D721Med (cell line): ENCODE results near the gene COP1.

ENCODE experiments used
- DNase-seq: peaks from one replicate; pipeline ENCODE4 v3.0.0; 2011; ENCODE audit warnings: low spot score; ENCODE audit not compliant: insufficient read length
- FAIRE-seq: peaks from 2 replicates; lab custom pipeline; 2011; peaks lifted over from hg19 to GRCh38; lab: Jason Lieb, UNC
- CTCF ChIP-seq: IDR thresholded peaks from 2 replicates; pipeline ENCODE4 v1.5.1; 2012; ENCODE audit warnings: mild to moderate bottlenecking, control low read depth; ENCODE audit not compliant: insufficient read depth; ENCODE audit errors: missing control alignments

COP1 gene

GRCh38 chr1:176225911-176226310 lies 18.8 kb upstream of the COP1 start:
- no peak for DNase-seq
- no peak for TF ChIP-seq CTCF
- no peak for FAIRE-seq

- DNase-seq: no peak
Measured at GRCh38 chr1:176225479-176225875, 18.4 kb upstream of the COP1 start.

GRCh38 chr1:176222196-176222595 lies 15.1 kb upstream of the COP1 start:
- FAIRE-seq: peak; percentile 58
- TF ChIP-seq CTCF: no peak
- DNase-seq: no peak

More at GRCh38 chr1:176225479-176225875, 18.4 kb upstream of the COP1 start:
- no peak for TF ChIP-seq CTCF
- no peak for FAIRE-seq

- DNase-seq (no peak), FAIRE-seq (no peak)
- TF ChIP-seq CTCF: no peak
Measured at GRCh38 chr1:176220100-176220689, 13.1 kb upstream of the COP1 start.

- FAIRE-seq (no peak), DNase-seq (no peak)
- TF ChIP-seq CTCF: no peak
Measured at GRCh38 chr1:176217461-176218099, 10.5 kb upstream of the COP1 start.

GRCh38 chr1:176216031-176216430 lies 8.9 kb upstream of the COP1 start:
- DNase-seq (no peak), FAIRE-seq (peak; percentile 70)
- no peak for TF ChIP-seq CTCF
